Stomach (tissue), 9 donors: ENCODE results near the gene SSC5D. TPM values are rescaled to one million over a fixed set of nuclear protein-coding genes. Genes with fewer than 3 reads are reported as not detected.
A peak's percentile ranks its signal among the peaks of the same experiment; 100 is the strongest.

Experiments
- DNase-seq, 2 donors: peaks; one replicate each; pipeline versions ENCODE4 v3.0.0 to v3.0.0-alpha.2; 2013 to 2019
- H3K27ac ChIP-seq, 5 donors: fragments of 200-600 bp in 4 of 5; sonication (generic) in 4 of 5; one replicate each; pipeline ENCODE4 v1.5.1; 2013 to 2019; ENCODE audit warnings: mild to moderate bottlenecking in 1 of 5, moderate library complexity in 1 of 5
- H3K27me3 ChIP-seq, 3 donors: fragments of 200-600 bp; sonication (generic); one replicate each; pipeline ENCODE4 v1.5.1; 2017 to 2019; ENCODE audit warnings: mixed run types in 1 of 3
- H3K36me3 ChIP-seq, 4 donors: fragments of 200-600 bp; sonication (generic); 1 replicate in 3 of 4; 2 replicates in 1 of 4; pipeline ENCODE4 v1.5.1; 2016 to 2019
- H3K4me1 ChIP-seq, 4 donors: fragments of 200-600 bp; sonication (generic); one replicate each; pipeline ENCODE4 v1.5.1; 2016 to 2019
- H3K4me3 ChIP-seq, 4 donors: fragments of 200-600 bp; sonication (generic) in 3 of 4; one replicate each; pipeline ENCODE4 v1.5.1; 2016 to 2019; ENCODE audit warnings: mild to moderate bottlenecking in 1 of 4
- H3K9me3 ChIP-seq, 4 donors: fragments of 200-600 bp; sonication (generic); one replicate each; pipeline ENCODE4 v1.5.1; 2016 to 2019
- CTCF ChIP-seq, 7 experiments: fragments of 450-650 bp in 4 of 7; fragments of 200-600 bp in 3 of 7; sonication (generic) in 3 of 7; IDR thresholded peaks; one replicate each; pipeline ENCODE4 v1.5.1; 2016 to 2019; ENCODE audit warnings: antibody characterized with exemption in 7 of 7, control low read depth in 2 of 7, mild to moderate bottlenecking in 1 of 7
- EP300 ChIP-seq: sonication (generic); formaldehyde crosslinking; IDR thresholded peaks from one replicate; pipeline ENCODE4 v1.6.1; 2017; ENCODE audit warnings: antibody characterized with exemption
- POLR2A ChIP-seq, 4 donors: fragments of 450-650 bp; IDR thresholded peaks; one replicate each; pipeline ENCODE4 v1.6.1; 2016; ENCODE audit warnings: antibody characterized with exemption in 4 of 4, control low read depth in 2 of 4, mild to moderate bottlenecking in 1 of 4, moderate library complexity in 1 of 4
- POLR2AphosphoS5 ChIP-seq, 3 donors: sonication (generic); formaldehyde crosslinking; IDR thresholded peaks; one replicate each; pipeline ENCODE4 v1.6.1; 2016; ENCODE audit warnings: antibody characterized with exemption in 3 of 3
- WGBS, 5 donors: extraction: QIAGEN DNeasy Blood & Tissue Kit in 3 of 5; methylation state at CpG; one replicate each; pipeline versions ENCODE4 v1.1.5 to v1.1.7; 2013 to 2018; 5-methylcytosine and 5-hydroxymethylcytosine counted together
- intact Hi-C: fragments of 100-400 bp; cut with DNase I; formaldehyde crosslinking; loops from one replicate; pipeline ENCODE4 v1.15.1; 2023; ENCODE audit warnings: low total_unique reads
- polyA plus RNA-seq, 3 donors: library from polyadenylated mRNA; stranded (reverse); fragments of 200-250 nt; gene quantifications; one replicate each; pipeline ENCODE4 v1.2.3, GENCODE V29; 2013
- total RNA-seq, 5 donors: library from RNA; depleted of rRNA; stranded (reverse); fragments of >200 nt; gene quantifications; one replicate each; pipeline versions ENCODE4 v1.1.0 to v1.2.3, GENCODE V29; 2014 to 2016
- donor health status: healthy with polysubstance abuse.
- donor health status: Bipolar disorder and iron deficiency.
- donor health status: healthy.

Gene SSC5D
- total and polyA plus RNA-seq, 8 donors, result 0.46 to 15.1 (median 2.2) TPM; not detected in 1

GRCh38 chr19:55441692-55442321, 46.4 kb upstream of the SSC5D start:
- H3K9me3 ChIP-seq, result no peaks in the 10 kb centered on the region
- TF ChIP-seq POLR2A (IDR thresholded peaks at IDR 0.05) (no peak), CTCF (IDR thresholded peaks at IDR 0.05) (no peak), EP300 (no peak), POLR2AphosphoS5 (IDR thresholded peaks at IDR 0.05) (no peak)
- peaks cover 4 to 31% (median 23%) of the 10 kb centered on the region in 4 donors for H3K4me1 ChIP-seq
- H3K27ac ChIP-seq, result no peak overlapping the region
- H3K36me3 ChIP-seq, result no peaks in the 10 kb centered on the region
- peaks cover 22 to 100% (median 81%) of the 10 kb centered on the region in 3 donors for H3K27me3 ChIP-seq
- no peak for DNase-seq
- H3K4me3 ChIP-seq, result peak overlapping the region in 1 of 4 donors; percentile 13
- WGBS, 5 donors, result 2 to 7% (median 4%) methylated on average over 11 to 39 of the region's 39 CpGs
- intact Hi-C loops, result no loop called here

- WGBS, 5 donors, result 0 to 3% (median 1%) methylated on average over 10 to 72 of the region's 72 CpGs
- DNase-seq, result peak in 1 of 2 donors; percentile 53
- TF ChIP-seq CTCF (IDR thresholded peaks at IDR 0.05) (no peak), EP300 (no peak), POLR2AphosphoS5 (IDR thresholded peaks at IDR 0.05) (no peak), POLR2A (IDR thresholded peaks at IDR 0.05) (no peak)
These were observed 45.8 kb upstream of the SSC5D start for GRCh38 chr19:55442372-55442961.

DNA sequence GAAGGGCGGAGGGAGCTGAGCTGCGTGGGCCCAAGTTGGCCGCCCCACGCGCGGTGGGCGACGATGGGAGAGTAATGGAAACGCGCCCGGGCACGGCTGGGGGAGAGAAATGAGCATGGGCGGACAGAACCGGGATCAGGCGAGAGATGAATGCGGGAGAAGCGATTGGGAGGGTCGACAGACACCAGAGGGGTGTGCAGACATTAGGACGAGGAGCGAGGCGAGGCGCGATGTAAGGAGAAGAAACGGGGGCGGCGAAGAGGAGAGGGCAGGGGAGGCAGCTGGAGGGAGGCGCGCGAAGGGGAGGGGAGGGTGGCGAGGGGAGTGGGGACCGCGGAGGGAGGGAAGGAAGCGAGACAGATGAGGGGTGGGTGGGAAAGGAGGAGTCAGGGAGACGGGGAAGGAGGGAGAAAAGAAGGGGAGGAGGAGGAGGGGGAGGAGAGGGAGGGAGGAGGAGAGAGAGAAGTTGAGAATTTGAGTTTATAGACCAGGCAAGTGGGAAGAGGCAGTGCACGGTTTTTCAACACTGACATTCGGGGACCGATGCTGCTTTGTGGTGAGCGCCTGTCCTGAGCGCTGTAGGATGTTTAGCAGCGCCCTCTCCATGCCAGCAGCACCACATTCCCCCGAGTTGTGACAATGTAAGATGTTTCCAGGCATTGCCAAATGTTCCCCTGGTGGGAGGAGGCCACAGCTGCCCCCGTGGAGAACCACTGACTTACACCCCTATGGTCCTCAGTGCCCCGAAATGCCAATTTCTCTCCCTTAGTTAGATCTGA, 45.0 kb upstream of the SSC5D start, which contains the start of gene SHISA7:
SHISA7 (minus strand) TSS at position 256 of the 779 bp plus-strand sequence. CDS start 437 bp downstream, outside the sequence.
- H3K27me3 ChIP-seq, result peaks cover 19 to 97% (median 72%) of the 10 kb centered on the region in 3 donors
- DNase-seq, result peak in 1 of 2 donors; percentile 55
- H3K4me1 ChIP-seq, result peaks cover 4 to 31% (median 23%) of the 10 kb centered on the region in 4 donors
- H3K4me3 ChIP-seq, result peak within 1 kb of the TSS in 1 of 4 donors; percentile 13
- H3K27ac ChIP-seq, result no peak within 1 kb of the TSS
- no peaks in the 10 kb centered on the region for H3K36me3 ChIP-seq
- no peaks in the 10 kb centered on the region for H3K9me3 ChIP-seq
- no peak for TF ChIP-seq CTCF (IDR thresholded peaks at IDR 0.05)
- TF ChIP-seq EP300, result no peak
- TF ChIP-seq POLR2A (IDR thresholded peaks at IDR 0.05), result no peak
- TF ChIP-seq POLR2AphosphoS5 (IDR thresholded peaks at IDR 0.05), result no peak
- intact Hi-C loops, result no loop called here
- 3 to 4% (median 3%) methylated on average over 42 to 43 of the region's 43 CpGs for WGBS, 5 donors

More at GRCh38 chr19:55442372-55442961, 45.8 kb upstream of the SSC5D start:
- no peaks in the 10 kb centered on the region for H3K36me3 ChIP-seq
- intact Hi-C loops, result no loop called here
- peaks cover 4 to 31% (median 23%) of the 10 kb centered on the region in 4 donors for H3K4me1 ChIP-seq
- H3K9me3 ChIP-seq, result no peaks in the 10 kb centered on the region
- peaks cover 22 to 100% (median 80%) of the 10 kb centered on the region in 3 donors for H3K27me3 ChIP-seq
- H3K4me3 ChIP-seq, result peak overlapping the region in 1 of 4 donors; percentile 13
- no peak overlapping the region for H3K27ac ChIP-seq

DNA sequence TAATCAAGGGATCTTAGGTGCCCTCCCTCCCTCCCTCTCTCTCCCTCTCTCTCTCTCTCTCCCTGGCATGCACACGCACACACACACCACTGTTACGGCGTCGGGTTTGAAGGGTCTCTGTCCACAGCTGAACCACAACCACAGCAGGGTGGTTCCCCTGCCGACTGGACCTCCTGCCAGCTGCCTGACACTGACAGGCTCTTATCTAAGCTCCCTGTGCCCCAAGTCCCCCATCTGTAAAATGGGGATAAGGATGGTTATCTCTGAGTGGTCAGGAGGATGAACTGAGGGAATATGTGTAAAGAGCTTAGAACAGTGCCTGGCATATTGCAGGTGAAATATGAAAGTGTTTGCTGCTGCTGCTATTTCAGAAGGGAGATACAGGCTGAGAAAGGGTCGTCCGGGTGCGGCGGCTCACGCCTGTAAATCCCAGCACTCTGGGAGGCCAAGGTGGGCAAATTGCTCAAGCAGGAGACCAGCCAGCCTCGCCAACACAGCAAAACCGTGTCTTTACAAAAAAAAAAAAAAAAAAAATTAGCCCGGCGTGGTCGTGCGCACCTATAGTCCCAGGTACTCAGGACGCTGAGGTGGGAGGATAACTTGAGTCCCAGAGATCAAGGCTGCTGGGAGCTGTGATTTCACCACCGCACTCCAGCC, 44.3 kb upstream of the SSC5D start:
- Histone ChIP-seq H3K4me1 (peaks cover 4 to 31% (median 23%) of the 10 kb centered on the region in 4 donors), H3K4me3 (no peak overlapping the region), H3K27me3 (peaks cover 19 to 91% (median 65%) of the 10 kb centered on the region in 3 donors), H3K27ac (no peak overlapping the region), H3K36me3 (no peaks in the 10 kb centered on the region), H3K9me3 (no peaks in the 10 kb centered on the region)
- 26 to 42% (median 34%) methylated on average over 17 to 18 of the region's 18 CpGs for WGBS, 5 donors
- no peak for DNase-seq
- TF ChIP-seq CTCF (IDR thresholded peaks at IDR 0.05) (no peak), POLR2AphosphoS5 (IDR thresholded peaks at IDR 0.05) (no peak), EP300 (no peak), POLR2A (IDR thresholded peaks at IDR 0.05) (no peak)
- intact Hi-C loops, result no loop called here
